Heart left ventricle (tissue), 16 donors: ENCODE results near the gene EMILIN3. TPM values are rescaled to one million over a fixed set of nuclear protein-coding genes. Genes with fewer than 3 reads are reported as not detected.

ENCODE experiments used
- ATAC-seq, 4 donors: fragments of 200-7000 bp; cut with Tn5 transposase; one replicate each; pipeline ENCODE4 v1.9.1; 2020 to 2022; ENCODE audit warnings: moderate library complexity in 4 of 4, mild to moderate bottlenecking in 3 of 4, moderate number of reproducible peaks in 1 of 4
- DNase-seq, 5 donors: peaks; one replicate each; pipeline ENCODE4 v3.0.0-alpha.2; 2020
- H3K27ac ChIP-seq, 12 donors: fragments of 200-600 bp; sonication (generic) in 4 of 12; one replicate each; pipeline versions ENCODE4 v1.5.0 to v1.8.0; 2016 to 2022; ENCODE audit warnings: mild to moderate bottlenecking in 2 of 12
- H3K27me3 ChIP-seq, 9 donors: fragments of 200-600 bp; sonication (generic) in 2 of 9; one replicate each; pipeline versions ENCODE4 v1.5.1 to v1.8.0; 2016 to 2022; ENCODE audit warnings: mild to moderate bottlenecking in 3 of 9
- H3K36me3 ChIP-seq, 9 donors: fragments of 200-600 bp; sonication (generic) in 2 of 9; one replicate each; pipeline versions ENCODE4 v1.5.0 to v1.8.0; 2018 to 2022; ENCODE audit warnings: mild to moderate bottlenecking in 2 of 9
- H3K4me1 ChIP-seq, 12 donors: fragments of 200-600 bp; sonication (generic) in 4 of 12; one replicate each; pipeline versions ENCODE4 v1.5.0 to v1.8.0; 2016 to 2022; ENCODE audit warnings: mild to moderate bottlenecking in 3 of 12
- H3K4me3 ChIP-seq, 12 donors: fragments of 200-600 bp; sonication (generic) in 4 of 12; one replicate each; pipeline versions ENCODE4 v1.5.0 to v1.8.0; 2017 to 2022; ENCODE audit warnings: mild to moderate bottlenecking in 9 of 12, moderate library complexity in 4 of 12
- H3K9me3 ChIP-seq, 12 donors: fragments of 200-600 bp; sonication (generic) in 4 of 12; one replicate each; pipeline versions ENCODE4 v1.5.0 to v1.8.0; 2016 to 2022; ENCODE audit warnings: mild to moderate bottlenecking in 1 of 12
- POLR2A ChIP-seq, 2 donors: fragments of 450-650 bp; IDR thresholded peaks; one replicate each; pipeline ENCODE4 v1.6.1; 2017; ENCODE audit warnings: antibody characterized with exemption in 2 of 2, mild to moderate bottlenecking in 2 of 2, moderate library complexity in 2 of 2
- WGBS, 4 donors: extraction: QIAGEN DNeasy Blood & Tissue Kit in 2 of 4; methylation state at CpG; one replicate each; pipeline versions ENCODE4 v1.1.5 to v1.1.7; 2013 to 2018; 5-methylcytosine and 5-hydroxymethylcytosine counted together
- intact Hi-C, 10 donors: fragments of 100-400 bp; cut with DNase I; formaldehyde crosslinking; loops; one replicate each; pipeline versions ENCODE4 v1.11.1 to v1.14.2; 2022
- polyA plus RNA-seq, 2 donors: library from polyadenylated mRNA; stranded (reverse); fragments of 200-250 nt; gene quantifications; one replicate each; pipeline ENCODE4 v1.2.3, GENCODE V29; 2013
- total RNA-seq, 9 donors: library from RNA; depleted of rRNA in 2 of 9; stranded (reverse); fragments of >200 nt in 2 of 9; fragmentation: NEBNext Ultra II Directional in 3 of 9; extraction: Animal tissue kit (Norgen Biotek cat#: 25700) in 3 of 9; gene quantifications; one replicate each; pipeline versions ENCODE4 v1.1.0 to v1.2.4, GENCODE V29; 2016 to 2023
- TF ChIP-seq, protein P1 (sequence below), 12 donors: fragments of 200-600 bp; sonication (generic) in 4 of 12; IDR thresholded peaks; one replicate each; pipeline versions ENCODE4 v1.5.0 to v1.8.0; 2018 to 2022; ENCODE audit warnings: antibody characterized with exemption in 12 of 12, mild to moderate bottlenecking in 5 of 12
- donor health status: ischemic (EF 13 %, LVEDD 7.1; RV severe dilation, severe dysfunction).
- donor health status: healthy with polysubstance abuse.
- donor health status: DM: no; HTN: yes; CAD: no.
- donor health status: DM: no; HTN: no; CAD: no.
- donor health status: ischemic (EF 25% LVEDD 6.9; RV normal size, moderate dysfunction).
- donor health status: ischemic (EF 25% LVEDD 5.7; RV mildly dilated, moderate dysfunction).
- donor health status: healthy.
- donor health status: DM: yes; HTN: yes; CAD: no.
- donor health status: ischemic (EF 35%, LVEDD 5.7; RV mildly dilated, moderate dysfunction).
- donor health status: nonischemic (EF 11% LVEDD 7.7; RV severe dilation, severe dysfunction).
- donor health status: DM: yes; HTN: yes; CAD: no.
- donor health status: PGD.
- donor health status: ischemic (EF 29% LVEDD 5.4; RV normal size, mild dysfunction).
- donor health status: nonischemic (EF 23%, LVEDD 6.1; RV moderate dilation, normal function).

Gene EMILIN3
- total and polyA plus RNA-seq, 11 donors: 0.24 to 9.3 (median 2.2) TPM

DNA sequence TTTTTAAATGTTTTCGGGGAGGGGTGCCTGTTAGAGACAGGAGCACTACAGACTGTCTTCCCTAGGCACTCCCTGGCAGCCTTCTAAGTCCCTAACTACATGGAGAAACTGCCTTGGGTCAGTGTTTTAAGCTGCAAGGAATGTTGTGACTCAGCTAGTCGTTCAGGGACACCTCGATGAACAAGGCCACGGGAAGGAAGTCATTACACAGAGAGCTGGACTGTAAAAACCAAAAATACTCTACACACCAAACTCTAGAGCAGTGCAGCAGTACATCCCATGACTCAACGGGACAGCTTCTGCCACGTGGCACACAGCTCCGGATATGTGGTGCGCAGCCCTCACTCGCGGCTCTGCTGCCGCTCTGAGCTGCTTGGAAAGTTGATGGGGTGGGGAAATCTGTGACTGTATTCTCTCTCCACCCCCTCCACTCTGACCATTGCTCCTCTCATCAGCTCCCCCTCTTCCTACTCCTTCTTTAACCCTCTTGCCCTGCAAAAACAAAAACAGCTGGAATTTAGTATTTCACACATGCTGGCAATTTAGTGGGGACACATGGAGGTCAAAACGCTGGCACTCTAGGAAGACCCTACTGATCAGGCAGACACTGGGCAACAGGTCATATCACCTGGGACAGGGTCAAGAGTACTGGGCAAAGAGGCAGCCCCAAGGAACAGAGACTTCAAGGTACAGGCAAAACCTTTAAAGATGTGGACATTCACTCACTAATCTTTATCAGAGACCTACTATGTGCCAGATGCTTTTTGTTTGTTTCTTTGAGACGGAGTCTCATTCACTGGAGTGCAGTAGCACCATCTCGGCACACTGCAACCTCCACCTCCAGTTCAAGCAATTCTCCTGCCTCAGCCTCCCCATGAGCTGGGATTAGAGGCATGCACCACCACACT lies 36.9 kb downstream of the EMILIN3 start:
- no peaks in the 10 kb centered on the region for H3K36me3 ChIP-seq
- intact Hi-C loops: loop anchor here in 4 of 10 donors (5.0 to 10.0 kb wide), 5 partner anchors 82 to 365 kb away; partner anchors contain the start of gene PLCG1 (in 1 of the 4)
- TF ChIP-seq, protein P1, sequence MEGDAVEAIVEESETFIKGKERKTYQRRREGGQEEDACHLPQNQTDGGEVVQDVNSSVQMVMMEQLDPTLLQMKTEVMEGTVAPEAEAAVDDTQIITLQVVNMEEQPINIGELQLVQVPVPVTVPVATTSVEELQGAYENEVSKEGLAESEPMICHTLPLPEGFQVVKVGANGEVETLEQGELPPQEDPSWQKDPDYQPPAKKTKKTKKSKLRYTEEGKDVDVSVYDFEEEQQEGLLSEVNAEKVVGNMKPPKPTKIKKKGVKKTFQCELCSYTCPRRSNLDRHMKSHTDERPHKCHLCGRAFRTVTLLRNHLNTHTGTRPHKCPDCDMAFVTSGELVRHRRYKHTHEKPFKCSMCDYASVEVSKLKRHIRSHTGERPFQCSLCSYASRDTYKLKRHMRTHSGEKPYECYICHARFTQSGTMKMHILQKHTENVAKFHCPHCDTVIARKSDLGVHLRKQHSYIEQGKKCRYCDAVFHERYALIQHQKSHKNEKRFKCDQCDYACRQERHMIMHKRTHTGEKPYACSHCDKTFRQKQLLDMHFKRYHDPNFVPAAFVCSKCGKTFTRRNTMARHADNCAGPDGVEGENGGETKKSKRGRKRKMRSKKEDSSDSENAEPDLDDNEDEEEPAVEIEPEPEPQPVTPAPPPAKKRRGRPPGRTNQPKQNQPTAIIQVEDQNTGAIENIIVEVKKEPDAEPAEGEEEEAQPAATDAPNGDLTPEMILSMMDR (IDR thresholded peaks at IDR 0.05): no peak
- TF ChIP-seq POLR2A (IDR thresholded peaks at IDR 0.05): peak in 1 of 2 donors; percentile 47
- no peaks in the 10 kb centered on the region for H3K9me3 ChIP-seq
- no peaks in the 10 kb centered on the region for H3K27me3 ChIP-seq
- H3K4me3 ChIP-seq: peak overlapping the region in 2 of 12 donors; percentile 12 to 17
- peaks cover 0 to 26% (median 14%) of the 10 kb centered on the region in 12 donors for H3K4me1 ChIP-seq
- ATAC-seq (peak; percentile 95 to 99 (median 98)), DNase-seq (peak; percentile 75 to 89 (median 83))
- WGBS, 4 donors: 37 to 47% (median 38%) methylated on average over 14 of the region's 14 CpGs
- peak overlapping the region; percentile 56 to 85 (median 78) for H3K27ac ChIP-seq

DNA sequence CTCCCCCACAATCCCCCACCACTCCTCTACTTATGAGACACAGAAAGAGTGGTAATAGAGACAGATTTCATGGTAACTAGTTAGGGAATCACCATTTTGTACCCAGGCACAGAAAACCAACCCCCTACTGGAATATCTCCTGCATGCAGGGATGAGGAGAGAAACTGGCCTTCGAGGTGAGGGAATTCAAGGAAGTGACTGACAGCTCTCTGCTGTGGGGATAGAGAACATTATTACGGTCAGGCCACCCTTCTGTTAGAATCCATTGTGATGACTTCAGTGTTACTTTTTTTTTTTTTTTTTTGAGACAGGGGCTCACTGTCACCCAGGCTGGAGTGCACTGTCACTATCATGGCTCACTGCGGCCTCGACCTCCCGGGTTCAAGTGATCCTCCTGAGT lies 39.4 kb downstream of the EMILIN3 start:
- H3K36me3 ChIP-seq: no peaks in the 10 kb centered on the region
- H3K4me1 ChIP-seq: peaks cover 0 to 17% (median 13%) of the 10 kb centered on the region in 12 donors
- ATAC-seq (no peak), DNase-seq (no peak)
- intact Hi-C loops: no loop called here
- no peaks in the 10 kb centered on the region for H3K9me3 ChIP-seq
- H3K4me3 ChIP-seq: no peak overlapping the region
- no peaks in the 10 kb centered on the region for H3K27me3 ChIP-seq
- no peak overlapping the region for H3K27ac ChIP-seq
- WGBS, 4 donors: 81 to 86% (median 82%) methylated on average over 5 of the region's 5 CpGs
- TF ChIP-seq, protein P1 (IDR thresholded peaks at IDR 0.05): no peak
- TF ChIP-seq POLR2A (IDR thresholded peaks at IDR 0.05): no peak

DNA sequence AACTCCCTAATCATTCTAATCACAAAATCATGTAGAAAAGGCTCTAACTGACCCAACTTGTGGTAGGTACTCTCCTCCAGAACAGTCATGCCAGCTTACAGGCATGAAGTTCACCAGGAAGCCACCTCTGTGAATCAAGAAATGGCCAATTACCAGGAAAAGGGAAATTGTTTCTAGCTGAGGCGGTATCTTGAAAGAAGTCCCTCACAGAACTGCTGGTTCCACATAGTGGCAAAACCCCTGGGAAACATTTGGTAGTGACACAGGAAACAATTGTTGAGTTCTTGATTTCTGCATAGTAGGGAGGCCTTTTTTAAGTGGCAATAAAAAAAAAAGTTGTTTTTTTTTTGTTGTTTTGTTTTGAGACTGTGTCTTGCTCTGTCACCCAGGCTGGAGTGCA lies 45.6 kb downstream of the EMILIN3 start:
- 76 to 86% (median 83%) methylated on average over 1 of the region's 1 CpG for WGBS, 4 donors
- no peaks in the 10 kb centered on the region for H3K36me3 ChIP-seq
- H3K4me3 ChIP-seq: no peak overlapping the region
- DNase-seq (no peak), ATAC-seq (no peak)
- TF ChIP-seq, protein P1 (IDR thresholded peaks at IDR 0.05): no peak
- no peak for TF ChIP-seq POLR2A (IDR thresholded peaks at IDR 0.05)
- intact Hi-C loops: no loop called here
- no peak overlapping the region for H3K27ac ChIP-seq
- H3K9me3 ChIP-seq: no peaks in the 10 kb centered on the region
- H3K4me1 ChIP-seq: peaks cover 2 to 19% (median 13%) of the 10 kb centered on the region in 12 donors
- no peaks in the 10 kb centered on the region for H3K27me3 ChIP-seq

DNA sequence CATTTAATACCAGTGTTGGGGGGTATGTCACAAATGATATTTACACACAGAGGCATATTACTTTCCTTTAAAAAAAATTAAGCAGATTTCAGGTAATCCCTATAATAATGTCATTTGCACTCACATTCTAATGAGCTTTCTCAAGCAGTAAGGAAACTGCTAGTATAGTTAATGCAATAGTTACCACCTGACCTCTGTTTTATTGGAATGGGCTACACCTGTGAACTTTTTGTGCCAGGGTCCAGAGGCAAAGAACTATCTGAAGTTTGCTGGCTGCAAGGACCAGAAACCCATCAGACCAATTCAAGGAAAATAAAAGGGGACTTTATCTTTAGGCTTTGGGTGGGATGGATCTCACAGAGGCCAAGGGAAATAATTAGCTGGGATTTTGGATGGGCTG lies 46.2 kb downstream of the EMILIN3 start:
- TF ChIP-seq, protein P1 (IDR thresholded peaks at IDR 0.05): no peak
- TF ChIP-seq POLR2A (IDR thresholded peaks at IDR 0.05): no peak
- intact Hi-C loops: no loop called here
- Histone ChIP-seq H3K4me3 (no peak overlapping the region), H3K9me3 (no peaks in the 10 kb centered on the region), H3K36me3 (no peaks in the 10 kb centered on the region), H3K27ac (no peak overlapping the region), H3K27me3 (no peaks in the 10 kb centered on the region), H3K4me1 (peaks cover 4 to 25% (median 15%) of the 10 kb centered on the region in 12 donors)
- ATAC-seq (no peak), DNase-seq (no peak)
